Neural progenitor cell (in vitro differentiated cells): ENCODE data around the gene GRAMD1B.

ENCODE experiments used
- EZH2 ChIP-seq: fragments of 200-600 bp; sonication (generic); IDR thresholded peaks from 2 replicates; pipeline ENCODE4 v1.6.1; 2017; ENCODE audit warnings: antibody characterized with exemption, mild to moderate bottlenecking, moderate library complexity
- EZH2phosphoT487 ChIP-seq: fragments of 200-600 bp; sonication (generic); IDR thresholded peaks from 2 replicates; pipeline ENCODE4 v1.6.1; 2017; ENCODE audit warnings: antibody characterized with exemption
- TF ChIP-seq, protein P1 (sequence below): fragments of 200-600 bp; sonication (generic); IDR thresholded peaks from 2 replicates; pipeline ENCODE4 v1.5.1; 2017; ENCODE audit warnings: antibody characterized with exemption, mild to moderate bottlenecking

DNA sequence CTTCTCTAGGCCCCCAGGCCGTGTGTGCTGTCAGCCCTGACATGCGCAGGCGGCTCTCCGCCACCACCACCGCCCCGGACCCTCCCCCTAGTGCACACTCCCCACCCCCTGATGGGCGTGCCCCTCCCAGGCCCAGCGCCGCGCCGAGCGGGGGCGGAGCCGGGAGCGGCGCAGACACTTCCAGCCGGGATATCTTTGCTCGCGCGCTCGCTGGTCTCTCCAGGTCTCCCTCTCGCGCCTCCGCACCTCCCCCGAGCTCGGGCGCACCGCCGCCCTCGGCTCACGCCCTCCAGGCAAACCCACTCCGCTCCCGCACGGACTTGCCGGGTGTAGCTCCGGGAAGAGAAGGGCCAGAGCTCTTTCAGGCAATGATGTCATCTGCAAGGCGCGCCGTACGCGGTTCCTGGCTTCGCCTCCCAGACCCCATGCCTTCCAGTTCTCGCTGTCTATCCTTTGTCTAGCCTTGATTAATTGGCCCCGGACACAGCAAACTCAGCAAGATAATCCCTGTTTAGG lies 224.6 kb downstream of the GRAMD1B start, which contains the start of gene SCN3B:
- TF ChIP-seq, protein P1, sequence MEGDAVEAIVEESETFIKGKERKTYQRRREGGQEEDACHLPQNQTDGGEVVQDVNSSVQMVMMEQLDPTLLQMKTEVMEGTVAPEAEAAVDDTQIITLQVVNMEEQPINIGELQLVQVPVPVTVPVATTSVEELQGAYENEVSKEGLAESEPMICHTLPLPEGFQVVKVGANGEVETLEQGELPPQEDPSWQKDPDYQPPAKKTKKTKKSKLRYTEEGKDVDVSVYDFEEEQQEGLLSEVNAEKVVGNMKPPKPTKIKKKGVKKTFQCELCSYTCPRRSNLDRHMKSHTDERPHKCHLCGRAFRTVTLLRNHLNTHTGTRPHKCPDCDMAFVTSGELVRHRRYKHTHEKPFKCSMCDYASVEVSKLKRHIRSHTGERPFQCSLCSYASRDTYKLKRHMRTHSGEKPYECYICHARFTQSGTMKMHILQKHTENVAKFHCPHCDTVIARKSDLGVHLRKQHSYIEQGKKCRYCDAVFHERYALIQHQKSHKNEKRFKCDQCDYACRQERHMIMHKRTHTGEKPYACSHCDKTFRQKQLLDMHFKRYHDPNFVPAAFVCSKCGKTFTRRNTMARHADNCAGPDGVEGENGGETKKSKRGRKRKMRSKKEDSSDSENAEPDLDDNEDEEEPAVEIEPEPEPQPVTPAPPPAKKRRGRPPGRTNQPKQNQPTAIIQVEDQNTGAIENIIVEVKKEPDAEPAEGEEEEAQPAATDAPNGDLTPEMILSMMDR = no peak
- TF ChIP-seq EZH2 (no peak), EZH2phosphoT487 (no peak)
